DOHH2 (cell line): ENCODE measurements around the gene PEX11B.

ENCODE experiments used
- CTCF ChIP-seq: fragments of 200-600 bp; sonication (generic); IDR thresholded peaks from one replicate; pipeline ENCODE4 v1.5.1; 2014; ENCODE audit warnings: antibody characterized with exemption, mild to moderate bottlenecking, low read depth, low read length; ENCODE audit not compliant: poor library complexity, severe bottlenecking
- EZH2phosphoT487 ChIP-seq: fragments of 200-600 bp; sonication (generic); IDR thresholded peaks from 2 replicates; pipeline ENCODE4 v1.6.1; 2017; ENCODE audit warnings: borderline replicate concordance, mild to moderate bottlenecking, antibody characterized with exemption, low read length, moderate library complexity, mixed read lengths

- TF ChIP-seq CTCF (no peak), EZH2phosphoT487 (no peak)
Measured at GRCh38 chr1:145942405-145942804, 23.9 kb upstream of the PEX11B start.
